DOHH2 (cell line): ENCODE results near the gene HIPK4.

Experiments
- CTCF ChIP-seq: fragments of 200-600 bp; sonication (generic); IDR thresholded peaks from one replicate; pipeline ENCODE4 v1.5.1; 2014; ENCODE audit warnings: antibody characterized with exemption, mild to moderate bottlenecking, low read depth, low read length; ENCODE audit not compliant: poor library complexity, severe bottlenecking
- EZH2phosphoT487 ChIP-seq: fragments of 200-600 bp; sonication (generic); IDR thresholded peaks from 2 replicates; pipeline ENCODE4 v1.6.1; 2017; ENCODE audit warnings: borderline replicate concordance, mild to moderate bottlenecking, antibody characterized with exemption, low read length, moderate library complexity, mixed read lengths

GRCh38 chr19:40376286-40376862 is 13.6 kb downstream of the HIPK4 start:
- TF ChIP-seq CTCF (no peak), EZH2phosphoT487 (no peak)
